WTC11 (cell line): Measurements from ENCODE around the gene SLC25A12. TPM values are rescaled to one million over a fixed set of nuclear protein-coding genes. Genes with fewer than 3 reads are reported as not detected.

Source experiments
- ATAC-seq: fragments of 200-7000 bp; cut with Tn5 transposase; 2 replicates; pipeline ENCODE4 v1.10.0; 2021; ENCODE audit warnings: mild to moderate bottlenecking, moderate library complexity
- CTCF ChIA-PET: fragments of 300-600 bp; sonication (Branson Sonifier 250); formaldehyde crosslinking; loops from one replicate; lab custom pipeline; 2021; ENCODE audit warnings: antibody characterized with exemption; lab: Charles Lee
- POLR2A ChIA-PET: fragments of 350-600 bp; sonication (Branson Sonifier 250); formaldehyde crosslinking; loops from one replicate; lab custom pipeline; 2021; ENCODE audit warnings: antibody characterized with exemption; lab: Charles Lee
- DNase-seq: peaks from one replicate; pipeline ENCODE4 v3.0.0; 2021; ENCODE audit warnings: low spot score
- H3K27ac Mint-ChIP-seq: 2 replicates; pipeline ENCODE4 v1.8.0; 2021; ENCODE audit warnings: mixed read lengths
- H3K27me3 Mint-ChIP-seq: 2 replicates; pipeline ENCODE4 v1.8.0; 2021; ENCODE audit warnings: low read depth, mild to moderate bottlenecking, moderate library complexity, mixed read lengths
- H3K36me3 Mint-ChIP-seq: 2 replicates; pipeline ENCODE4 v1.8.0; 2021; ENCODE audit warnings: mixed read lengths
- H3K4me1 Mint-ChIP-seq: 2 replicates; pipeline ENCODE4 v1.8.0; 2022; ENCODE audit warnings: mixed read lengths
- H3K4me3 Mint-ChIP-seq: 2 replicates; pipeline ENCODE4 v1.8.0; 2021; ENCODE audit warnings: mild to moderate bottlenecking, moderate library complexity, mixed read lengths
- H3K9me3 Mint-ChIP-seq: 2 replicates; pipeline ENCODE4 v1.8.0; 2021; ENCODE audit warnings: mixed read lengths
- EMX1 ChIP-seq: fragments of 250-450 bp; sonication (Bioruptor Pico); IDR thresholded peaks from 2 replicates; pipeline ENCODE4 v1.8.0; 2021; ENCODE audit warnings: mild to moderate bottlenecking
- FOXK1 ChIP-seq: sonication (generic); formaldehyde crosslinking; IDR thresholded peaks from 2 replicates; pipeline ENCODE4 v1.8.0; 2022; ENCODE audit warnings: mild to moderate bottlenecking, moderate library complexity, missing genetic modification reagents
- FOXP1 ChIP-seq: sonication (generic); formaldehyde crosslinking; IDR thresholded peaks from 2 replicates; pipeline ENCODE4 v1.8.0; 2022; ENCODE audit warnings: missing genetic modification reagents, mild to moderate bottlenecking, moderate library complexity, borderline replicate concordance
- NFYB ChIP-seq: sonication (generic); formaldehyde crosslinking; conservative IDR thresholded peaks from 2 replicates; pipeline ENCODE4 v1.8.0; 2022; ENCODE audit warnings: low read depth, missing genetic modification reagents
- ZBTB21 ChIP-seq: sonication (generic); formaldehyde crosslinking; IDR thresholded peaks from 2 replicates; pipeline ENCODE4 v1.8.1; 2023; ENCODE audit warnings: mild to moderate bottlenecking, missing genetic modification reagents, borderline replicate concordance
- ZNF121 ChIP-seq: sonication (generic); formaldehyde crosslinking; IDR thresholded peaks from 2 replicates; pipeline ENCODE4 v1.8.0; 2023; ENCODE audit warnings: missing genetic modification reagents
- ZNF396 ChIP-seq: fragments of 250-450 bp; sonication (Bioruptor Pico); IDR thresholded peaks from 2 replicates; pipeline ENCODE4 v1.8.0; 2021; ENCODE audit warnings: mild to moderate bottlenecking, moderate library complexity, borderline replicate concordance
- ZNF416 ChIP-seq: fragments of 250-450 bp; sonication (Bioruptor Pico); IDR thresholded peaks from 2 replicates; pipeline ENCODE4 v1.9.0; 2021; ENCODE audit warnings: mild to moderate bottlenecking, inconsistent platforms
- total RNA-seq: library from RNA; stranded (reverse); gene quantifications from 3 replicates; pipeline ENCODE4 v1.2.3, GENCODE V29; 2021
- TF ChIP-seq, protein P1 (sequence below): fragments of 250-450 bp; sonication (Bioruptor Pico); IDR thresholded peaks from 2 replicates; pipeline ENCODE4 v1.8.0; 2021; ENCODE audit warnings: mild to moderate bottlenecking
- TF ChIP-seq, protein P2 (sequence below): sonication (generic); formaldehyde crosslinking; IDR thresholded peaks from 2 replicates; pipeline ENCODE4 v1.8.0; 2022; ENCODE audit warnings: mild to moderate bottlenecking, missing genetic modification reagents
- TF ChIP-seq, protein P3 (sequence below): sonication (generic); formaldehyde crosslinking; IDR thresholded peaks from 2 replicates; pipeline ENCODE4 v1.8.1; 2022; ENCODE audit warnings: low read depth, mild to moderate bottlenecking, moderate library complexity, missing genetic modification reagents, borderline replicate concordance
- TF ChIP-seq, protein P4 (sequence below): sonication (generic); formaldehyde crosslinking; conservative IDR thresholded peaks from 2 replicates; pipeline ENCODE4 v1.8.1; 2022; ENCODE audit warnings: mild to moderate bottlenecking, missing genetic modification reagents
- TF ChIP-seq, protein P5 (sequence below): sonication (generic); formaldehyde crosslinking; conservative IDR thresholded peaks from 2 replicates; pipeline ENCODE4 v1.8.1; 2023; ENCODE audit warnings: mild to moderate bottlenecking, low read depth, missing genetic modification reagents, moderate library complexity
- TF ChIP-seq, protein P6 (sequence below): sonication (generic); formaldehyde crosslinking; IDR thresholded peaks from 2 replicates; pipeline ENCODE4 v1.8.0; 2022; ENCODE audit warnings: mild to moderate bottlenecking, missing genetic modification reagents
- TF ChIP-seq, protein P7 (sequence below): sonication (generic); formaldehyde crosslinking; IDR thresholded peaks from 2 replicates; pipeline ENCODE4 v1.8.1; 2023; ENCODE audit warnings: mild to moderate bottlenecking, missing genetic modification reagents, moderate library complexity
- TF ChIP-seq, protein P8 (sequence below): sonication (generic); formaldehyde crosslinking; IDR thresholded peaks from 2 replicates; pipeline ENCODE4 v1.8.1; 2023; ENCODE audit warnings: mild to moderate bottlenecking, missing genetic modification reagents
- TF ChIP-seq, protein P9 (sequence below): fragments of 250-450 bp; sonication (Bioruptor Pico); IDR thresholded peaks from 2 replicates; pipeline ENCODE4 v1.9.0; 2021; ENCODE audit warnings: mild to moderate bottlenecking, borderline replicate concordance
- TF ChIP-seq, protein P10 (sequence below): sonication (generic); formaldehyde crosslinking; IDR thresholded peaks from 2 replicates; pipeline ENCODE4 v1.8.0; 2023; ENCODE audit warnings: missing genetic modification reagents
- TF ChIP-seq, protein P11 (sequence below): sonication (generic); formaldehyde crosslinking; IDR thresholded peaks from 2 replicates; pipeline ENCODE4 v1.8.1; 2023; ENCODE audit warnings: mild to moderate bottlenecking, missing genetic modification reagents, moderate library complexity

The SLC25A12 gene
- total RNA-seq, 1 experiment from 2014 or later, result 9.0 TPM

DNA sequence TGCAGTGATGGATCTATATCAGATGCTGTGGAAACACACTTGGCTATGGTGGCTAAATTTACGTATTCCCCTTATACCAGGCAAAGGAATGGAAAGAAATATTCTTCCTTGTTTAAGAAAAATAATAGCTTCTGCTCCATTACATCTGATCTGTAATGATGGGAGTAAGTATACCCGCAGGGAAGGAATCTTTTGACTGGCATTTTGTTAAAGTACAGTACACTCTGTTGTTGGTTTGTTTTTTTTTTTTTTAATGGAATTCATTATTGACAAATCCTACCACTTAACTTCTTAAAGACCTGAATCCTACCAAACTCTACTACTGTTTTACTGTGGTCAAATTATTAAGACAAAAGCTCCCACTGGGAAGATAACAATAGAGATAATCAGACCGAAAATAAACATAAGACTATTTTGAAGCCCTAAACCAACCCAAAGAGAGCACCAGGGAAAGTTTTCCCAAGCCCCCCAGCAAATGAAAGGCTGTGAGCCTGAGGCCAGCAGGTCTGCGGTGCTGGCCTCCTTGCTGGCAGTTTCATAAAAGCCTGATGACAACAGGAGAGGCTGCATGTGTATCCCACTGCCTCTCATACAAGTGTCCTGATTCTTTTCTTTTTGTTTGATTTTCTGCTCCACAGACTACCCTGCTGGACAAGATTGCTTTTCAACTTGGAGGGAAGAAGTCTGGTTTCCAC, 101.0 kb downstream of the SLC25A12 start:
- DNase-seq, result no peak
- peak; percentile 17 for ATAC-seq
- TF ChIP-seq, protein P1, sequence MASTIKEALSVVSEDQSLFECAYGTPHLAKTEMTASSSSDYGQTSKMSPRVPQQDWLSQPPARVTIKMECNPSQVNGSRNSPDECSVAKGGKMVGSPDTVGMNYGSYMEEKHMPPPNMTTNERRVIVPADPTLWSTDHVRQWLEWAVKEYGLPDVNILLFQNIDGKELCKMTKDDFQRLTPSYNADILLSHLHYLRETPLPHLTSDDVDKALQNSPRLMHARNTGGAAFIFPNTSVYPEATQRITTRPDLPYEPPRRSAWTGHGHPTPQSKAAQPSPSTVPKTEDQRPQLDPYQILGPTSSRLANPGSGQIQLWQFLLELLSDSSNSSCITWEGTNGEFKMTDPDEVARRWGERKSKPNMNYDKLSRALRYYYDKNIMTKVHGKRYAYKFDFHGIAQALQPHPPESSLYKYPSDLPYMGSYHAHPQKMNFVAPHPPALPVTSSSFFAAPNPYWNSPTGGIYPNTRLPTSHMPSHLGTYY, result no peak
- TF ChIP-seq, protein P2, sequence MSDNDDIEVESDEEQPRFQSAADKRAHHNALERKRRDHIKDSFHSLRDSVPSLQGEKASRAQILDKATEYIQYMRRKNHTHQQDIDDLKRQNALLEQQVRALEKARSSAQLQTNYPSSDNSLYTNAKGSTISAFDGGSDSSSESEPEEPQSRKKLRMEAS (CRISPR knock-in tag), result no peak
- TF ChIP-seq ZNF121 (CRISPR knock-in tag) (no peak), FOXK1 (CRISPR knock-in tag) (no peak), NFYB (CRISPR knock-in tag) (no peak), ZNF396 (CRISPR knock-in tag) (no peak), ZBTB21 (CRISPR knock-in tag) (no peak), EMX1 (CRISPR knock-in tag) (no peak), ZNF416 (no peak), FOXP1 (no peak)
- TF ChIP-seq, protein P3, sequence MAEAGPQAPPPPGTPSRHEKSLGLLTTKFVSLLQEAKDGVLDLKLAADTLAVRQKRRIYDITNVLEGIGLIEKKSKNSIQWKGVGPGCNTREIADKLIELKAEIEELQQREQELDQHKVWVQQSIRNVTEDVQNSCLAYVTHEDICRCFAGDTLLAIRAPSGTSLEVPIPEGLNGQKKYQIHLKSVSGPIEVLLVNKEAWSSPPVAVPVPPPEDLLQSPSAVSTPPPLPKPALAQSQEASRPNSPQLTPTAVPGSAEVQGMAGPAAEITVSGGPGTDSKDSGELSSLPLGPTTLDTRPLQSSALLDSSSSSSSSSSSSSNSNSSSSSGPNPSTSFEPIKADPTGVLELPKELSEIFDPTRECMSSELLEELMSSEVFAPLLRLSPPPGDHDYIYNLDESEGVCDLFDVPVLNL, result no peak
- TF ChIP-seq, protein P4, sequence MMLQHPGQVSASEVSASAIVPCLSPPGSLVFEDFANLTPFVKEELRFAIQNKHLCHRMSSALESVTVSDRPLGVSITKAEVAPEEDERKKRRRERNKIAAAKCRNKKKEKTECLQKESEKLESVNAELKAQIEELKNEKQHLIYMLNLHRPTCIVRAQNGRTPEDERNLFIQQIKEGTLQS (CRISPR knock-in tag), result no peak
- TF ChIP-seq, protein P5, sequence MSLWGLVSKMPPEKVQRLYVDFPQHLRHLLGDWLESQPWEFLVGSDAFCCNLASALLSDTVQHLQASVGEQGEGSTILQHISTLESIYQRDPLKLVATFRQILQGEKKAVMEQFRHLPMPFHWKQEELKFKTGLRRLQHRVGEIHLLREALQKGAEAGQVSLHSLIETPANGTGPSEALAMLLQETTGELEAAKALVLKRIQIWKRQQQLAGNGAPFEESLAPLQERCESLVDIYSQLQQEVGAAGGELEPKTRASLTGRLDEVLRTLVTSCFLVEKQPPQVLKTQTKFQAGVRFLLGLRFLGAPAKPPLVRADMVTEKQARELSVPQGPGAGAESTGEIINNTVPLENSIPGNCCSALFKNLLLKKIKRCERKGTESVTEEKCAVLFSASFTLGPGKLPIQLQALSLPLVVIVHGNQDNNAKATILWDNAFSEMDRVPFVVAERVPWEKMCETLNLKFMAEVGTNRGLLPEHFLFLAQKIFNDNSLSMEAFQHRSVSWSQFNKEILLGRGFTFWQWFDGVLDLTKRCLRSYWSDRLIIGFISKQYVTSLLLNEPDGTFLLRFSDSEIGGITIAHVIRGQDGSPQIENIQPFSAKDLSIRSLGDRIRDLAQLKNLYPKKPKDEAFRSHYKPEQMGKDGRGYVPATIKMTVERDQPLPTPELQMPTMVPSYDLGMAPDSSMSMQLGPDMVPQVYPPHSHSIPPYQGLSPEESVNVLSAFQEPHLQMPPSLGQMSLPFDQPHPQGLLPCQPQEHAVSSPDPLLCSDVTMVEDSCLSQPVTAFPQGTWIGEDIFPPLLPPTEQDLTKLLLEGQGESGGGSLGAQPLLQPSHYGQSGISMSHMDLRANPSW (CRISPR knock-in tag), result no peak
- TF ChIP-seq, protein P6, sequence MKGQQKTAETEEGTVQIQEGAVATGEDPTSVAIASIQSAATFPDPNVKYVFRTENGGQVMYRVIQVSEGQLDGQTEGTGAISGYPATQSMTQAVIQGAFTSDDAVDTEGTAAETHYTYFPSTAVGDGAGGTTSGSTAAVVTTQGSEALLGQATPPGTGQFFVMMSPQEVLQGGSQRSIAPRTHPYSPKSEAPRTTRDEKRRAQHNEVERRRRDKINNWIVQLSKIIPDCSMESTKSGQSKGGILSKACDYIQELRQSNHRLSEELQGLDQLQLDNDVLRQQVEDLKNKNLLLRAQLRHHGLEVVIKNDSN, result no peak
- TF ChIP-seq, protein P7, sequence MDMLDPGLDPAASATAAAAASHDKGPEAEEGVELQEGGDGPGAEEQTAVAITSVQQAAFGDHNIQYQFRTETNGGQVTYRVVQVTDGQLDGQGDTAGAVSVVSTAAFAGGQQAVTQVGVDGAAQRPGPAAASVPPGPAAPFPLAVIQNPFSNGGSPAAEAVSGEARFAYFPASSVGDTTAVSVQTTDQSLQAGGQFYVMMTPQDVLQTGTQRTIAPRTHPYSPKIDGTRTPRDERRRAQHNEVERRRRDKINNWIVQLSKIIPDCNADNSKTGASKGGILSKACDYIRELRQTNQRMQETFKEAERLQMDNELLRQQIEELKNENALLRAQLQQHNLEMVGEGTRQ (CRISPR knock-in tag), result no peak
- TF ChIP-seq, protein P8, sequence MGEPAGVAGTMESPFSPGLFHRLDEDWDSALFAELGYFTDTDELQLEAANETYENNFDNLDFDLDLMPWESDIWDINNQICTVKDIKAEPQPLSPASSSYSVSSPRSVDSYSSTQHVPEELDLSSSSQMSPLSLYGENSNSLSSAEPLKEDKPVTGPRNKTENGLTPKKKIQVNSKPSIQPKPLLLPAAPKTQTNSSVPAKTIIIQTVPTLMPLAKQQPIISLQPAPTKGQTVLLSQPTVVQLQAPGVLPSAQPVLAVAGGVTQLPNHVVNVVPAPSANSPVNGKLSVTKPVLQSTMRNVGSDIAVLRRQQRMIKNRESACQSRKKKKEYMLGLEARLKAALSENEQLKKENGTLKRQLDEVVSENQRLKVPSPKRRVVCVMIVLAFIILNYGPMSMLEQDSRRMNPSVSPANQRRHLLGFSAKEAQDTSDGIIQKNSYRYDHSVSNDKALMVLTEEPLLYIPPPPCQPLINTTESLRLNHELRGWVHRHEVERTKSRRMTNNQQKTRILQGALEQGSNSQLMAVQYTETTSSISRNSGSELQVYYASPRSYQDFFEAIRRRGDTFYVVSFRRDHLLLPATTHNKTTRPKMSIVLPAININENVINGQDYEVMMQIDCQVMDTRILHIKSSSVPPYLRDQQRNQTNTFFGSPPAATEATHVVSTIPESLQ (CRISPR knock-in tag), result no peak
- TF ChIP-seq, protein P9, sequence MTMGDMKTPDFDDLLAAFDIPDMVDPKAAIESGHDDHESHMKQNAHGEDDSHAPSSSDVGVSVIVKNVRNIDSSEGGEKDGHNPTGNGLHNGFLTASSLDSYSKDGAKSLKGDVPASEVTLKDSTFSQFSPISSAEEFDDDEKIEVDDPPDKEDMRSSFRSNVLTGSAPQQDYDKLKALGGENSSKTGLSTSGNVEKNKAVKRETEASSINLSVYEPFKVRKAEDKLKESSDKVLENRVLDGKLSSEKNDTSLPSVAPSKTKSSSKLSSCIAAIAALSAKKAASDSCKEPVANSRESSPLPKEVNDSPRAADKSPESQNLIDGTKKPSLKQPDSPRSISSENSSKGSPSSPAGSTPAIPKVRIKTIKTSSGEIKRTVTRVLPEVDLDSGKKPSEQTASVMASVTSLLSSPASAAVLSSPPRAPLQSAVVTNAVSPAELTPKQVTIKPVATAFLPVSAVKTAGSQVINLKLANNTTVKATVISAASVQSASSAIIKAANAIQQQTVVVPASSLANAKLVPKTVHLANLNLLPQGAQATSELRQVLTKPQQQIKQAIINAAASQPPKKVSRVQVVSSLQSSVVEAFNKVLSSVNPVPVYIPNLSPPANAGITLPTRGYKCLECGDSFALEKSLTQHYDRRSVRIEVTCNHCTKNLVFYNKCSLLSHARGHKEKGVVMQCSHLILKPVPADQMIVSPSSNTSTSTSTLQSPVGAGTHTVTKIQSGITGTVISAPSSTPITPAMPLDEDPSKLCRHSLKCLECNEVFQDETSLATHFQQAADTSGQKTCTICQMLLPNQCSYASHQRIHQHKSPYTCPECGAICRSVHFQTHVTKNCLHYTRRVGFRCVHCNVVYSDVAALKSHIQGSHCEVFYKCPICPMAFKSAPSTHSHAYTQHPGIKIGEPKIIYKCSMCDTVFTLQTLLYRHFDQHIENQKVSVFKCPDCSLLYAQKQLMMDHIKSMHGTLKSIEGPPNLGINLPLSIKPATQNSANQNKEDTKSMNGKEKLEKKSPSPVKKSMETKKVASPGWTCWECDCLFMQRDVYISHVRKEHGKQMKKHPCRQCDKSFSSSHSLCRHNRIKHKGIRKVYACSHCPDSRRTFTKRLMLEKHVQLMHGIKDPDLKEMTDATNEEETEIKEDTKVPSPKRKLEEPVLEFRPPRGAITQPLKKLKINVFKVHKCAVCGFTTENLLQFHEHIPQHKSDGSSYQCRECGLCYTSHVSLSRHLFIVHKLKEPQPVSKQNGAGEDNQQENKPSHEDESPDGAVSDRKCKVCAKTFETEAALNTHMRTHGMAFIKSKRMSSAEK (CRISPR knock-in tag), result no peak
- TF ChIP-seq, protein P10, sequence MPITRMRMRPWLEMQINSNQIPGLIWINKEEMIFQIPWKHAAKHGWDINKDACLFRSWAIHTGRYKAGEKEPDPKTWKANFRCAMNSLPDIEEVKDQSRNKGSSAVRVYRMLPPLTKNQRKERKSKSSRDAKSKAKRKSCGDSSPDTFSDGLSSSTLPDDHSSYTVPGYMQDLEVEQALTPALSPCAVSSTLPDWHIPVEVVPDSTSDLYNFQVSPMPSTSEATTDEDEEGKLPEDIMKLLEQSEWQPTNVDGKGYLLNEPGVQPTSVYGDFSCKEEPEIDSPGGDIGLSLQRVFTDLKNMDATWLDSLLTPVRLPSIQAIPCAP, result no peak
- TF ChIP-seq, protein P11, sequence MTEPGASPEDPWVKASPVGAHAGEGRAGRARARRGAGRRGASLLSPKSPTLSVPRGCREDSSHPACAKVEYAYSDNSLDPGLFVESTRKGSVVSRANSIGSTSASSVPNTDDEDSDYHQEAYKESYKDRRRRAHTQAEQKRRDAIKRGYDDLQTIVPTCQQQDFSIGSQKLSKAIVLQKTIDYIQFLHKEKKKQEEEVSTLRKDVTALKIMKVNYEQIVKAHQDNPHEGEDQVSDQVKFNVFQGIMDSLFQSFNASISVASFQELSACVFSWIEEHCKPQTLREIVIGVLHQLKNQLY (CRISPR knock-in tag), result no peak
- H3K9me3 Mint-ChIP-seq, result no peaks in the 10 kb centered on the region
- no peak overlapping the region for H3K4me3 Mint-ChIP-seq
- ChIA-PET POLR2A (no interaction called here), CTCF (interaction anchor here (0.6 to 4.2 kb wide), 3 partner anchors 18 to 334 kb away, joined by 3 to 12 read pairs (median 6); no protein-coding TSS in a partner anchor)
- H3K36me3 Mint-ChIP-seq, result no peaks in the 10 kb centered on the region
- no peaks in the 10 kb centered on the region for H3K27me3 Mint-ChIP-seq
- peaks cover 62% of the 10 kb centered on the region for H3K4me1 Mint-ChIP-seq
- 0 out of 2 replicates have a peak overlapping the region, but pooled peaks have one; percentile 9 for H3K27ac Mint-ChIP-seq
